Purkinje cell (primary cell): ENCODE measurements around the gene CDV3. TPM values are rescaled to one million over a fixed set of nuclear protein-coding genes. Genes with fewer than 3 reads are reported as not detected.

Experiments used
- polyA plus RNA-seq: library from polyadenylated mRNA; unstranded; fragments of >200 nt; fragmentation: Nextera tagmentation; gene quantifications from 2 replicates; pipeline ENCODE4 v1.2.1, GENCODE V29; 2014

The CDV3 gene, protein sequence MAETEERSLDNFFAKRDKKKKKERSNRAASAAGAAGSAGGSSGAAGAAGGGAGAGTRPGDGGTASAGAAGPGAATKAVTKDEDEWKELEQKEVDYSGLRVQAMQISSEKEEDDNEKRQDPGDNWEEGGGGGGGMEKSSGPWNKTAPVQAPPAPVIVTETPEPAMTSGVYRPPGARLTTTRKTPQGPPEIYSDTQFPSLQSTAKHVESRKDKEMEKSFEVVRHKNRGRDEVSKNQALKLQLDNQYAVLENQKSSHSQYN
- 34.4 and 46.4 TPM in 2 replicates for polyA plus RNA-seq

DNA sequence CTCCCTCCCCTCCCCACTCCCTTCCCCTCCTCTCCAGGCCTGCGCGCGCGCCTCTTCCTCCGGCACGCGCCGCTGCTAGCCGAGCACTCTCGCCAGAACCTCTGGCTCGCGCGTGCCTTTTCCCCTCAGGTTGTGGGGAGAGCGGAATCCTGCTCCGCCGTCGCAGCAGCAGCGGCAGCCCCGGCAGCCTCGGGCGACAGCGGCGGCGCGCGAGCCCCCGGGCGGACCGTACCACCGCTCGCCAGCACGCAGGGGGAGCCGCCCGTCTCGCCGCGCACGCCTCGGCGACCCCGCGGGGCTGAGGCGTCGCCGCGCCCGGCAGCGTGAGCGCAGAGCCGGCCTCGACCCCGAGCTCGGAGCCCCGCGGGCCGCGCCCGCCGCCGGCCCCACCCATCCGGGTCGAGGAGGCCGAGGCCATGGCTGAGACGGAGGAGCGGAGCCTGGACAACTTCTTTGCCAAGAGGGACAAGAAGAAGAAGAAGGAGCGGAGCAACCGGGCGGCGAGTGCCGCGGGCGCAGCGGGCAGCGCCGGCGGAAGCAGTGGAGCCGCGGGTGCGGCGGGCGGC is at the start of gene CDV3:
Gene CDV3 (plus strand): TSS at position 58 of the 566 bp plus-strand sequence. CDS start 359 bp downstream, at position 417.

Other genes with a start within 250 kb of the CDV3 start
- gene BFSP2, start 173.6 kb upstream of the CDV3 start, polyA plus RNA-seq: not detected in 2 replicates
- 8.5 and 11.7 TPM in 2 replicates for gene TOPBP1, start 88.3 kb downstream of the CDV3 start, polyA plus RNA-seq
- gene TF, start 172.7 kb downstream of the CDV3 start, polyA plus RNA-seq: 10.3 and 13.0 TPM in 2 replicates
- 121 and 125 TPM in 2 replicates for gene SRPRB, start 232.1 kb downstream of the CDV3 start, polyA plus RNA-seq